HPDE6-E6E7 (cell line): ENCODE data around the gene COL16A1.

ENCODE experiments used
- DNase-seq: peaks from one replicate; pipeline ENCODE4 v3.0.0; 2011; ENCODE audit warnings: missing footprints; ENCODE audit errors: extremely low spot score

The COL16A1 gene

DNA sequence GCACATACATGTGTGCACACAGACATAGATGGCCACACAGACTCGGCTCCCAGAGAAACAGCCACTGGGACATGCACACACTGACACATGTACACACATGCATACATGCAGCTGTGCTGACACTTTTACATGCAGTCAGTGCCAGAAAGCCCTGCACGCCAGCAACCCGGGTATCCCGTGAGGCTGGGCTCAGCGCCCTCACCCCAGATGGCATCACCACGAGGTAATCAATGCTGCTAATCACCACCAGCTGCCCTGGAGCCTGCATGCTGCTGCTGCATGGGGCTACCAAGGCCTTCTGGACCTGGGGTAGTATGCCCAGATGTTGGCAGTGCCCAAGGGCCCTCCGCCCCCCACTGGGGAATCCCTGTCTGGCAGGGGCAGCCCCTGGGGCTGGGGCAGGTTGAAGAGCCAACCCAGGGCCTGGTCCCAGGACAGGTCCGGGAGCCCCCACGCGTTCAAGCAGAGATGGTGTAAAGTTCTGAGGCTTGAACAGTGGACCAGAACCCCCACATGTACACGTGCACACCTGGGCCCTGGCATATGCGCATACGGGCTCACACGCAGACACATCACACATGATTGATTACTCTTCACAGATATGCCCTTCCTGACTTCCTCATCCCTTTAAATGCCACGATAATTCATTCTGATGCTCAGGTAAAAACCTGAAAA is 2.7 kb upstream of the COL16A1 start:
- DNase-seq: no peak

DNA sequence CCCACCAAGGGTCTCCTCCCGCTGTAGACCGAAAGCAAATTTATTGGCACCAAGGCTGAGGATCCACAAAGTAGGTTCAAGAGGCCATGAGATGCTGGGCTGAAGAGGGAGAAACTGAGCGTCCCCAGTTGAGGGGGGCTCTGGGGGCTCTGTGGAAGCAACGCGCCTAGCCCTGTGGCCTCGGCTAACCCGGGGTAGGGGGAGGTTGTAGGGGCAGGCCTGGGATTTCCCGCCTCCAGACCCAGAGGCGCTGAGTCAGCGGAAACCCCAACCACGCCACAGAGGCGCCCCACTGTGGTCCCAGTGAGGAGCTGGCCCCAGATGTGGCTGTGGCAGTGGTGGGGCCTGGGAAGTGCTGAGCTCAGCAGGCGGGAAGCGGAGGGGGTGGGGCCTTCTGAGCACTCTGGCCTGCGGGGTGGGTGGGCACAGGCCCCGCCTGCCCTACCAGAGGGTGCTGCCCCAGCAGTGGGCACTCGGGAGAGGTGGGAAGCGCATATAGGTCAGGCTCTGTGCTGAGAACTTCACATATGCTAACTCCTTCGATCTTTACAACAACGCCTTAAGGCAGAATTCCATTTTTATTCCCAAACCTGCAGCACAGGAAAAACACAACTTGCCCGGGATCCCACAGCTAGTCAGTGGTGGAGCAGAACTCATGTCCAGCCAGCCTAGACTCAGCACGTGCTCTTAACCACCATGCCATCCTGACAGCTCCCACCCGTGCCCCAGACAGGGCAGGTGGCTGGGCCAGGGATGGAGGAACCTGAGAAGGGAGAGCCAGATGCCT is 1.5 kb upstream of the COL16A1 start:
- no peak for DNase-seq

DNA sequence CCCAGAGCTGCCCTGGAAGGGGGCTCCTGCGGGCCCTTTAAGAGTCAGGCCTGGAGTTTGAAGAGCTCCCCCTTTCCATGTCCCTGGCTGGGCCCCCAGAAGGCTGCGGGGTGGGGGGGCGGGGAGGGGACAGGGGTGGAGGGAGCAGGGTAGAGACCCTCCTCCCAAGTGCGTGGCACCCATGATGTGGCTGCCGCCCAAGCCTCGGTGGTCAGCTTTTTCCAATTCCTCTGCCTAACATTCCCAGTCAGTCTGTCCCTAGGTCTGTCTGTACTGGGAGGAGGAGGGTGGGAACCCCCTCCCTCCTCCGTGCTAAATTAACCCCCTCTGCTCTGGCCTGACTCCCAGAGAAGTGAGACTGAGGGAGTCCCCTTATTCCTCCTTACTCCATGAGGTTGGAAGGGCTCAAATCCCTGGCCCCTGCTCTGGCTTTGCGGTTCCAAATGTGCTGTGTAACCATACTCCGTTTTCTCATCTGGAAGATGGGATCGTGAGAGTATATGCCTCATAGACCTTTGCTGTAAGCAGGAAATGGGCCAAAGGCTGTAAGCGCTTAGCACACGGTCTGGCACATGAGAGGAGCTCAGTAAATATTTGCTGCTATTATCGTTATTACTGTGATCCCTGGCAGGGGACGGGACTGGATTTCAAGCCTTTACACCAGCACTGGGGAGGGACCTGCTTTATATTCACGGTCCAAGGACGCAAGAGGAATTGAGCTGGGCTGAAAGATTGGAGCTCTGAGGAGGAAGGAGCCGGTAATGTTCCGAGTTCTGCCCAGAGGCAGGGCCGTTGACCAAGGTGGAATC is 658 bp upstream of the COL16A1 start:
- no peak for DNase-seq

DNA sequence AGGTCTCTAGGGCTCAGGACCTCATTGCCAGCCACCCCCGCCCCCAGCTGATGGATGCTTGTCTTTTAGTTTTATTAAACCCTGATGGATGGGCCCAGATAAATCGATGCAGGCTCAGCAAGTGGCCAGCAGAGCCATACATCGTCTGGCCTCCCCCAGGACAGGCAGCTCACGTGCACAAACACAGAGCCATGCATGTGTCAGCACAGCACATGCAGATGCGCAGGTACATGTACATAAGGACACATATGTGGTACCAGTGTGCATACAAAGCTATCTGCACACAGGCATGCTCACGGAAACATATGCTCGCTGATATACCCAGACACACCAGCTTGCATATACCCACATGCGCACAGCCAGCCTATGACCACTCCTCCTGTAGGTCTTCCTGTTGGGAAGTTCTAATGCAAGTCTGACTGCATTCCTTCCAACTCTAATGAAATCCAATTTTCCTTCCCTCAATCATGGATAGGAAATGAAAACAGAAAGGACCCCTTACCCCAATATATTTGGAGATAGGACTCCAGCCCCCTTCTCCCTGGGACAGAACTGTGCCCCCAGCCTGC is 897 bp downstream of the COL16A1 start:
- no peak for DNase-seq

DNA sequence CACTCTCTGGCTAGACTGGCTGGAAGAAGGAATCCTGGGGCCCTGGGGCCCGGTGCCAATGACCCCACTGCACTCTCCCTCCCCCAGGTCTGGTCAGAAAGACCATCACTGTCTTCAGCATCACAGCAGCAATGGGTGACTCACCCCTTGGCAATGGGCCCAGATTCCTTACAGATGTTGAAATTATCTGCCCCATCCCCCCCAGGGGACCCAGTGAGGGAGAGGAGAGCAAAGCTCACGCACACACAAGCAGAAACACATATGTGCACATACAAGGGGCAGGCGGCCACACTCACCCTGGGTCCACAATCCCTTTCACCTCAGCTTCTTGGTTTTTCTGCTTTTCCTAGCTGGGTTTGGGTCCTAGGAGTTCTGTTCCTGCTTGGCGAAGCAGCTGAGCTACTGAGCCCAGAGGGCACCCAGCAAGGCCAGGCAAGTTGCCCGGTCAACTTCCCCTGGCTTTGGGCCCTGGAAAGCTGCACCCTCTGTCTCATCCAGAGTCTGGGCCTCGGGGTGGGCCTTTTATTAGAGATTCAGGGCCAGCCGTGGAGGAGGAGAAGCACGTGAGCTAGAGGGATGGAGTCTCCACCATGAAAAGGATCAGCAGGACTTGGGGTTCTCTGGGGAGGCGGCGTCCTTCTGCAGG is 2.6 kb downstream of the COL16A1 start:
- DNase-seq: peak; percentile 84

DNA sequence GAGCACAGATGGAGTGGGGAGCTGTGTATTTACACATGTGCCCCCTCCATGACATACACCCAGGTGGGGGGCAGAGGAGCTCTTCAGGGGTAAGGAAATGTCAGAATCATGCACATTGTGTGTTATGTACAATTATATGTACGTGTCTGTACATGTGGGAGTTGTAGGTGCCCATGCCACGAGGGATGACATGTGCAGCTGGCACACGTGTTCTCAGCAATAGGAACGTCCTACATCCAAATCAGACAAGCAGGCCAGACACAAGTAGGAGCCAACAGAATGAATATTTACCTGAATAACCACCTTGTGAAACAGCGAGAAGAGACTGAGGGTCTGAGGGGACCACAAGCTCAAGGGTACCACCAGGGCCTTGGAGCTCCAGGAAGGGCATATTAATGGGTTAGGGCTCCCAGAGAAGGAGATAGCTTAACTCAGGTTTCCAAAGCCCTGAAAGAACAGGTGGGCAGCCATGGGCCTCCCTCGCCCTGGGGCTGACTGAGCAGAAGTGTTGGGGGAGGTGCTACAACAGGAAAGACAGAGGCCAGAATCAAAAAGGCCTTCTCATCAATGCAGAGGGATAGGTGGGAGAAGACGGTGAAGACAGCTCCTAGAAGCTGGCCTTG is 3.2 kb downstream of the COL16A1 start:
- no peak for DNase-seq

DNA sequence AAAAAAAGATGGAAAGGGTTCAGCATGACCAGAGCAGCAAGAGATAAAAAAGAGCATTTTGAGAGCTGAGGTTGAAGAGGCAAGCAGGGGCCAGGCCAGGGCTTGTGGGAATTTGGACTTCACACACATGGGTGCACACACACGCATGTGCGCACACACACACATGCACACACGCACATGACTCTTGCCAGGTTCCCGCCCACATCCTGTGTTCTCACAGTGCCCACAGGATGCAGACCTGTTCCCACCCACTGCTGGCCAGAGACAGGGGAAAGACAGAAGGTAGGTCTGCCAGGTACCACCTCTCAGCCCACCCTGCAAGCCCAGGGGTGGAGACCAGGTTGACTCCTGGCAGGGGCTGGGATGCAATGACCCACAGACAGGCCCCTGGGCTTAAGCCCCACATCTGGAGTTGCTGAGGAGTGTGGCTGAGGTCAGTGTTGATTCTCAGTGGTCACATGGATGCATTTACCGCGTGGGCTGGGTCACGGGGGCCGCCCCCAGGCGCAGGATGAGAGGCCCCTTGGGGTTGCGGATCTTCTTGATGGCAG is 4.4 kb downstream of the COL16A1 start:
- no peak for DNase-seq

DNA sequence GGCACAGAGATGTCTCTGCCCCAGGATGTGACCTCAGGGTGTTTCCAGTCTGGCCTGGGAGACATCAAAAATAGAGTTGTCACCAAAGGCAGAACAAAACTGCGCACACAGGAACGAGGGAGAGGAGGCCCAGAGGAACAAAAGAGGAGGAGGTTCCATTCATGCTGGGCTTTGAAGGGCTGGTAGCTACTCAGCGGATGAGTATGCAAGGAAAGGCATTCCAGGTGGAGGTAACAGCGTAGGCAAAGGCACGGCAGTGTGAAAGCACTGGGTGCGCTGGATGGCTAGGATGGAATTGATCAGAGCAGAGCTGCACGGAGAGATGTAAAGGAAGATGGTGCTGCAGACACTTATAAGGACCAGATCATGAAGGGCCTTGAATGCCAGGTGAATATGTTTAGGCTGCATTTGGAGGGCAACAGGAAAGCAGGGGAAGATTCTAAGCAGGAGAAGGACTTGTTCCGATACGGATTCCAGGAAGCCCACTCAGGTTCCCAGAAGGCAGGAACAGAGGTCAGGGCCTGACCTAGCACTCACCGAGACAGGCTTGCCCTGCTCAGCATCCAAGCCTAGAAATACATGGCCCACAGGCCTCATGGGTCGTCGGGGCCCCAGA is 6.3 kb downstream of the COL16A1 start:
- DNase-seq: no peak

DNA sequence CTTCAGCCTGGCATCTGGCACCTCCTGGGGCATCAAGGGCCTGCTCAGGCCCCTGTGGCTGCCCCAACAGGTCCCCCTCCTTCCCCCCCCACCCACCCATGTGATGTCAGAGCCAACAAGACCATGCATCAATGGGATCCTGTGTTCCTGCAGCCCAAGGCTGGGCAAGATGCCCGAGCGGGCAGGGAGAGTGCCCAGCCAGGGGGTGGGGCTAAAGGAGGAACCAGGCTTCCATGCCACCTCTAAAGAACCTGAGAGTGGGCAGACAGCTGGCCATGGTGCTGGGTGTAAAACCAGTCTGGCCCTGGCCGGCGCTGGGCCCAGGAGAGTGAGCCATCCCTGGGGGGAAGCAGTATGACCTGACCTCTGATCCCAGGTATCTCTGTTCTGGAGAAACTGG is 7.6 kb downstream of the COL16A1 start:
- DNase-seq: no peak

DNA sequence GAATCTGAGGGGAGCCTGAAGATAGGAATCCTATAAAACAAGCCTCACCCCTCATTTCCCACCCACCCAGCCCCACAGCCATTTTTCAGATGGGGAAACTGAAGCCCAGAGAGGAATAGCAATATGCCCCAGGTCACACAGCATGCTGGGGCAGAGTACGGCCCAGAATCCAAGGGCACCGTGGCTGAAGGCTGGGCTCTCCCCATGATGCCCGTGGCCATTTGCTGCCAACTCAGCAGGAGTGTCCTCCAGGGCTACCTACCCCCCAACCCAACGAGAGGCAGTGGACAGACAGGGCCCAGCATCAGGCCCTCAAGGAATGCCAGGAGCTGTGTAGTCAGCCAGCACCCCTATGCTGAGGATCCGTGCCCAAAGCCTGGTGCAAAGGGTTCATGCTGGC is 8.5 kb downstream of the COL16A1 start:
- DNase-seq: no peak

DNA sequence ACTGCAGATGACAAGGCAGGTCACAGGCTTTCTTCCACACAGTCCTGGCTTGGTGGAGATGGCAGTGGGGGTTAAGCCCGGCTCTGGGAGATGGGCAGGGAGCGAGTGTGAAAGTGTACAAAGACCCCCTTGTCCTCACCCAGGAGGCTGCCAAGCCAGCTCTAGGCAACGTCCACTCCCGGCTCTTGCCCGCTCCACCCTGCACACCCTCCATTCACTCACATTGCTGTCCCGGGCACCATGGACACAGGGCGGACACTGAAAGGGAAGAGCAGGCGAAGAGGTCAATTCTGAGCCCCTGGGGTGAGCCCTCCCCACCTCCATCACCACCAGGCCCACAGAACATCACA is 8.9 kb downstream of the COL16A1 start:
- no peak for DNase-seq

DNA sequence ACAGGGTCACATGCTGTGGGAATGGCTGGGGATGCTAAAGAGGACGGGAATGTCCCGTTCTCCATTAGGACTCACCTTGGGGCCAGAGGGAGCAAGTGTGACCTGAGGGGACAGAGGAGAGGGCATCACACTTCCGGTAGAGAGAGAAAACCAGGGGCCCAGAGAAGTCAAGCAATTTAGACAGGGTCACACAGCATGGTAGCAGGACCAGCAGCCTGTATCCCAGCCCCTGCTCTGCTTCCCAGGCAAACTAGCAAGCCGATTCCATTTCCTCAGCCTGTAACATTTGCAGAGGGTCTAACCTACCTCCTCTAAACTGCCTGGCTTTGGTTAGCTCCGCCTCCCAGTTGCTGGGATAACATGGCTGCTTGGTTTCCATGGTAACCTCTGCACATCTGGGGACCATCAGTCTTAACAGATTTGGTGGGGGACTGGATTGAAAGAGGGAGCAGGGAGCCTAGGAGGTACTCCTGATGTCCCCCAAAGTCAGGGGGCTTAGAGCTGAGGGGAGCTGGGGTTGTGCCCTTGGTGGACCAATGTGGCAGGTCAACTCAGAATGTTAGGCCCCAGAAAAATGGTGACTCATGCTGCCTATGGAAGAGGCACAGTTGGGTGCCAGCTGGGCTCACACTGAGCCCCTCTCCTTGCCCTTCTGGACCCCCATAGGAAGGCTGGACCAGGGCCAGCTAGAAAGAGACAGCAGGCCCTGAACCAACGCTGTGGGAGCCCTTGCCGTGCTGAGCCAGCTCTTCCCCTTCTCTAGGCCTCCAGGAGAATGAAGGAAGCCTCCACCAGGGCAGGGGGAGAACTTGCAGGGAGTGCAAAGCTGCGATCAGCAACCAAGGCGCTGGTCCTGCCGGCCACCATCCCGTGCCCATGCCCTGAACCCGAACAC is 9.5 kb downstream of the COL16A1 start:
- no peak for DNase-seq

DNA sequence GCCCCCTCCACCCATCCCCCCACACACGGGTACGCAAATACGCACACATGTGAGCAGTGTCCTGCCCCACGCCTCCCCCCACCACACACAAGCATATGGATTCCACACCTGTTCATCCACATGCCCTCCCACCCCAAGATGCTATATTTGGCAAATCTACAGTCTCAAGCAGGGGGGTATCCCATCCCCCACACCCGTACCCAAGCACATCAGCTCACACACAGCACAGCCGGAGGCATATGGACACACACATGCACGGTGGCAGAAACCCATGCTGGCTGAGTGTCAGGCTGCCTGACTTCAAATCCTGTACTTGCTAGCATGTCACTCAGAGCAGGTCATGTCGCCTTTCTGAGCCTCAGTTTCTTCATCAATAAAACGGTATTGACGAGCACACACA is 10.6 kb downstream of the COL16A1 start:
- no peak for DNase-seq

DNA sequence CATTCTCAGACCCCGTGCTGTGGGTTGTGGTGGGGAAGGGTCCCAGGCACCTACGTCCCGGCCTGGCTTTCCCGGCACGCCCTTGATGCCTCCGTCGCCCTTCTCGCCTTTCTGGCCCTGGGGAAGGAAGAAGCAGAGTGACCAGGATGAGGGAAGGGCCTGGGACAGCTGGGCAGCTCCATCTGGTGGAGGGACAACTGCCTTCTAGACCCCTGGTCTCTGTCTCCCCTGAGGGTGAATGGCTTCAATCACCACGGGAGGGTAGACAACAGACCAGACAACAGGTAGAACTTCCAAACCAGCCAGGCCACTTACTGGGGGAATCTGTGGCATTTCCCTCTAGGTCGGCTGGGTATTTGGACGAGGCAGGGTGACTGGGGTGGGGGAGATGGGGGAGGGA is 11.9 kb downstream of the COL16A1 start:
- no peak for DNase-seq

DNA sequence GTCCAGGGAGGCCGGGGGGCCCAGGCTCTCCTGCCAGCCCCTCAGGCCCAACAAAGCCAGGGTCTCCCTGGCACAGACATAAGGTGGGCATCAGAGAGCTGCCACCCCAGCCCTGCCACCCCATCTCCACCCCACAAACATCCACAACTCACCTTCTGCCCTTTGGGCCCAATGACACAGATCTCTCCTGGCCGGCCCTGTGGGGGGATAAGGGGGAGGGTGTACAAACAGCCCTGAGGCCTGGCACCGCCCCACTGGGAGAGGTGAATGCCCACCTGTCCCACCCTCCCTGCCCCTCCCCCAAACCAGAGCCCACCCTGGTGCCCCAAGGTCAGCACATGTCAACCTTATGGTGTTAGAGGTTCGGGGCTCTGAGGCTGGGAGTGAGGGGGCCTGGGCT is 12.4 kb downstream of the COL16A1 start:
- DNase-seq: no peak

DNA sequence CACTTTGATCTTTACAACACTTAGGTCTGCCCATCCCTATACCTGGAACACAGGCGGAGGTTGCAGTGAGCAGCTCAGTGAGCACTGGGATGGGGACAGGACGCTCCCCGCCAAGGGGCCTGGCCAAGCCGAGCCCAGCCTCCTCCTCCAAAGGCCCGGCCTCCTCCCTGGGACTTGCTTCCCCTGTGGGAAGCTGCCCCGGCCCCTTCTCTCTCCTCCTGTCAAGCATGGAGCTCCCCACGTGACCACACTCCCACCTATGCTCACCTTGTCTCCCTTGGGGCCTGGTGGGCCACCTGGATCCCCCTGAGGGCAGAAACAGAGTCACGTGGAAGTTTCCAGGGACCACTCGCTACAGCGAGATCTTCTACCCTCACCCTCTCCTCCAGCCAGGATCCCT is 12.9 kb downstream of the COL16A1 start:
- no peak for DNase-seq

DNA sequence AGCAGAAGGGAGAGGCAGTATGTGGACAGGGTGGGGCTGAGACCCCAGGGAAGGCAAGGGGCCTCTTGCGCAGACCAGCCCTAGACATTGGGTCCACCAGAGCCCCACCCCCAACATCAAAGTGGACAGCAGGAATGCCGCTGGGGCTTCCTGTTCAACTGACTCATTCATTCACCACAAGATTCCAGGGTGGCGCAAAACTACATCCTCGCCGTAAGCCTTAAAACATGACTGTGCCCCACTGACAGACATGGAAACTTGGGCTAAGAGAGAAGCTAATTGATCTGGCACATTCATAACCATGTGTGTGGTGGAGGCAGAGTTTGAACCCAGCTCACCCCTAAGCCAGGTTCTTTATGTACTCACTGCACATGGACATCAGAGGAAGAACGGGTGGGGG is 14.0 kb downstream of the COL16A1 start:
- DNase-seq: peak; percentile 96

DNA sequence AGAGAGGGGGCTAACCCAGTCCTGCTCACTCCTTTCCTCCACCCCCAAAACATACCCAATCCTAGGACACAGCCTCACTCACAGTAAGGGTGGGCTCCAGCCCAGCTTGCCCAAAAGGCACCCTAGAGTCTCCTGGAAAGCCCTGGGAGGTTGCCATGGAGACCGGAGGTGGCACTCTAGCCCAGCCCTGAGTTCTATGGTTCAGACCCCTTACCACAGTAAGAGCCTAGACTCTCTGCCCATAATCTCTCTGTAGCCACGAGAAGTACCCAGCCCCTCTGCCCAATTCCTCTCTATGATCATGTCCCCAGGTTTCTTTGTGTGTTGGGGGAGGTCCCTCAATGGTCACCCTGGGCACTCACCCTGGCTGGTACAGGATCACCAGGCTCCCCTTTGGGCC is 14.4 kb downstream of the COL16A1 start:
- DNase-seq: no peak

DNA sequence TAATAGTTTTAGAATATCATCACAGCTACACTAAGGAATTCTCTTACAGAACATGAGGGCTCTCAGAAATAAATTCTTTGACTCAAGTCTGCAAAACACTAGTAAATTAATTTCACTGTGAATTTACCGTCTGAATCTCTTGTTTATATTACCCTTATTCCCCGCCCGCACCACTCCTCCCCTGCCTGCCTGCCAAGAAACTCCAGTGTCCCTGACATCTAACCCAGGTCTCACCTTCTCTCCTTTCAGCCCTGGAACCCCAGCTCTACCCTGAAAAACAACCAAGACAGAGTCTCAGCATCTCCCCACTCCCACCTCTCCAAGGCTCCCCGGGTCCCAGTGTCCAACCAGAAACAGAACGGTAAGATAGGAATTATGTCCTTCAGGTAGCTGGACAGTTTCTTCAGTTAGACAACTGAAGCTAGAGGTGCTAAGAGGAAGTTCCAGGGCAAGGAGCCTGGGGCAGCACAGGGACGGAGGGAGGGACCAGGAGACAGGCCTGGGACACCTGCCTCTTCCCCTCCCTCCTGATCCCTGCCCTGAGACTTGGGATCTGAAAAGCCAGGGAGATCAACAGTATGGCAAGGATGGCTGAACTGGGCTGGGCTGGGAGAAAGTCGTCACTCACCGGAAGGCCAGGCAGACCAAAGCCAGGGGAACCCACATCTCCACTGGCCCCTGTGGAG is 15.4 kb downstream of the COL16A1 start:
- DNase-seq: no peak
